DMS 273 (cell line): Measurements from ENCODE around the gene CADPS.
A peak's percentile ranks its signal among the peaks of the same experiment; 100 is the strongest.

Experiments
- DNase-seq: peaks from one replicate; lab custom pipeline; 2025; ENCODE audit not compliant: unreplicated experiment; lab: John Stamatoyannopoulos, UW

Gene CADPS

DNA sequence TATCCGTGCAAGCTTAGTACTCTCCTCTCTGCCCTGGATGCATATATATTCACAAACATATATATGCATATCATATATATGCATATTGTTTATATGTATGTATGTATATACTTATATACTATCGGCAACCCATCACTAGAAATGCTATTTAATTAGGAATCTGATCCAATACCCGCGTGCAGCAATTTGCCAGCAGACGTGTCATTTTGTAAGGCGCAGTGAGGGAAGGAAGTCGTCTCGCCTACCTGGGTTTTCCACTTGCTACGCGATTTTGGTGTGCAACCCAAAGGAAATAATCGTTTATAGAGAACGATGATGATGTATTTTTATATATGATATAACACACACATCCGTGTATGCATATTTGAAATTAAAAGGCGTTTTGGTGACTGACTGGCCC, 496.3 kb downstream of the CADPS start:
- DNase-seq = peak; percentile 41

- peak; percentile 66 for DNase-seq
Observed at GRCh38 chr3:62378311-62378789, 496.9 kb downstream of the CADPS start.

DNA sequence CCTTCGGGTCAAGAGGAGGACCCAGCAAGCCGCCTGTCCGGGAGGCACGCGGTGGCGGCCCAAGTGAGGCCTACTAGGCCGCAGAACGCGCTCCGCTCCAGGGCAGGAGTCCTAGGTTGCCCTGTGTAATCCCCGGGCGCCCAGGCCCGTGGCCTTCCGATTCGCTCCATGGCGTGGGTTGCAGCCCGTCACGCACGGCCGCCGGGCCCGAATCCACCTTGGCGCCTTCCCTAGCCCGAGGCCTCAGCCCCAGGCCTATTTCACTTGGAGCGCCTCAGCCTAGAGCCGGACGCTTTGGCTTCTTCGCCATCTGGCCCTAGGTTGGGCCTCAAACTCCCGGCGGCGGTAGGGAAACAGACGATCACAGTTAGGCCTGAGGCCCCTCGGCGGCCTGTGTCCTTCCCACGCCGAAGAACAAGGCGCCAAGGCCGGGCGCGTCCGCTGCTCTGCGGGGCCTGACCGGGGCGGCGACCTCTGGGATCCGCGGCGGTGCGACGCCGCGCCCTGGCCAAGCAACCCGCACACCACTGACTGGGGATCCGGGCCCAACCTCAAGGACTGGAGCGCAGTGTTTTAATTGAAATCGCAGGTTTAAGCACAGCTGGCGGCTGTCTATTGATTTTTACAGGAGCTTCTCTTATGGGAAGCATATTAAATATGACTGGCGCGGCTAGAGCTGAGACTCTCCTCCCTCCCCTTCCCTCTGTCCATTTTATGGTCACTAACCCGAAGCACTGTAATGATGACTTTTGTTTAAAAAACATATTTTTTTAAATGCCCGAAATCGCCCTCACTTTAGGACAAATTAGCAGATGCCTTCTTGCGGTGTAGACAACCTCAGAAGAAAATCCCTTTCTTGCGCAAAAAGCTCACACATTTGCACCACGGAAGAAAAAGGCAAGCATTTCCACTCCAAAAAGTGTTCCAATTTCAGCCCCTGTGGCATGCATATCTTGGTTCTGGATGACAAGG, 498.0 kb downstream of the CADPS start:
- DNase-seq = no peak

DNA sequence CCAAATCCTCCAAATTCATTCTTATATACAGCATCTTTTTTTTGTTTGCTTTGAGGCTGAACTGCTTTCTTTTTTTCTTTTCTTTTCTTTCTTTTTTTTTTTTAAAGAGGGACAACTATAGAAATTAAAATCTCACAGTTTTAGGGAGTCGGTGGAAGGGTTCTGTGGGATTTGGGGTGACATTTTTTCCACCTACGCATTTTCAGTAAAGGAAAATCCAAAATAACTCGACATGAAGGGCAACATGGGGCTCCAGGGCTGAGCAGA, 498.8 kb downstream of the CADPS start:
- no peak for DNase-seq

DNA sequence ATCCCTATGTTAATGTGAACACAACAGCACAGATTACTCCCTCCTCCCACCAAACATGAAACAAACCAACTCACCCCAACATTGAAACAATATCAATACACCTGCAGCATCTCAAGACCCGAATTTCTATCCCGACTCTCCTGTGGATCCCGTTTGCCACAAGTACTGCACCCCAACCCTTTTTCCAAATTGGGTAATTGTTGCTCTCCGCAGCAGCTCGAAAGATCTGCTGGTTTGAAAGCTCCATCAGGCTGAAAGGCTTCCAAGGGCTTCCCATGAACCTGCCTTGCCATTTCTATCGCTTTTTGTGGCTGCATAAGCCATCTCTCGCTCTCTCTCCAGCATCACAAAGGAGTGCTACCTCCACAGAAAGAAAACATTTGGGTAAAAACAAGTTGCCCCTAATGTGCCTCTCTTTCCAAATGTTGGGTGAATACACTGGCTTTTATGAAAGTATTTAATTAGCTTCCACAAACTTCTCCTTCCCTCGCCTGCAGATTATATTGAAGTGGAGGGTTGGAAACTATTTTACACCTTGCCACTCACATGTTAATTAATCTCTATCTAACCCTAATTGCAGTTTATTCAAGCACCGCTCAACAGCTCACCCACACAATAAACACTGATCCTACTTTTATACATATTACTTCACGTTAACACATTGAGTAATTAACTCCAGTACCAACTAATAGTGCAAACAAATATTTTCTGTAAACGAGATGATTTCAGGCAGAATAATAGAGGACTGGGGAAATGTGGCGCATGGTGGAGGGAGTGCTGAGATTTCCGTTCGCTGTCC, 499.4 kb downstream of the CADPS start:
- no peak for DNase-seq

- DNase-seq = no peak
Observed at GRCh38 chr3:62374341-62375218, 500.6 kb downstream of the CADPS start.

DNA sequence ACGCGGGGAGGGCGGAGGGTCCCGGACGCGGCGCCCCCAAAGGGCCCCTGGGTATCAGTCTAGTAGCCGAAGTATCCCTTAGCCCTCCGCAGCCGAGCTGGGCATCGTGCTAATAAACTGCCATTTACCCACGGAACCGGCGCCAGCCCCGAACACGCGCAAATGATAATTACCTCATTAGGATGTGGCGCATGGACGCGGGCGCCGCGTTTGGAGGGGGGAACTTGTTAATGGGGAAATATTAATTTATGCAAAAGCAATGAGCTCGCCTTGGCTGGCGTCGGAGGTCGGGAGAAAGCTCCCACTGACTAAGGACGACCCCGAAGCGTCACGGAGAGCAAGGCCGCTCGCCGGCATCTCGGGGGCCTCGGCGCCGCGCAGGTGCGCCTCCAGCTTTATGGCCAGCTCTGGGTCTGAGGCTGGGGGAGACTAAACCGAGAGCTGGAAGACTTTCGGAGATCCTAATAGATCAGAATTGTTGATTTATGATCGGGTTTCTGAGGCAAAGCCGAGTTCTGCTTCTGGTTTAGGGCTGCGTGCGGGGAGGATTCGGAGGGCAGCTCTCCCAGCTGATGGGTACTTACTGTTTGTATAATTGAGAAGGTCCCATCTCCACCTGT, 501.4 kb downstream of the CADPS start:
- DNase-seq = no peak

DNA sequence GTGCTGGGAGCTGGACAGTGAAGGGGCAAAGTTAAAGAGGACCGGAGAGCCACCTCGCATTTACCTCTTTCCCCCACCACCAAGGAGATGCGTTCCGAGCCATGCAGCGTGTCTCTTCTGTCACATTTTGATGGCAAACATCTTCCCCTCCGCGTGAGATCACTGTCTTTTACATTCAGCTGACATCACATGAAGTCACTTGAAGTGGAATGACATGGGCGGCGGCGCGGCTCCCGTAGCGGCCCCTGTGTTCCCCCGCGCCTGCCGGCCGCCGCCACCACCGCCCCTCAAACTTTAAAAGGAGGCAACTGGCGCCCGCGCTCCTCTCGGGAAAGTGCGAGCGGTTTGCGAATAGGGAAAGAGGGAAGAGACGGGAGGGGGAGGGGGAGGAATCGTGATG, 502.0 kb downstream of the CADPS start, which contains the start of gene FEZF2:
Gene FEZF2, minus strand, starts transcription at position 336 of the 400 bp plus-strand sequence. CDS start 682 bp downstream, outside the sequence.
- peak; percentile 55 for DNase-seq

GRCh38 chr3:62372621-62373041, 502.6 kb downstream of the CADPS start:
- peak; percentile 59 for DNase-seq

GRCh38 chr3:62371720-62372591, 503.3 kb downstream of the CADPS start:
- no peak for DNase-seq

DNA sequence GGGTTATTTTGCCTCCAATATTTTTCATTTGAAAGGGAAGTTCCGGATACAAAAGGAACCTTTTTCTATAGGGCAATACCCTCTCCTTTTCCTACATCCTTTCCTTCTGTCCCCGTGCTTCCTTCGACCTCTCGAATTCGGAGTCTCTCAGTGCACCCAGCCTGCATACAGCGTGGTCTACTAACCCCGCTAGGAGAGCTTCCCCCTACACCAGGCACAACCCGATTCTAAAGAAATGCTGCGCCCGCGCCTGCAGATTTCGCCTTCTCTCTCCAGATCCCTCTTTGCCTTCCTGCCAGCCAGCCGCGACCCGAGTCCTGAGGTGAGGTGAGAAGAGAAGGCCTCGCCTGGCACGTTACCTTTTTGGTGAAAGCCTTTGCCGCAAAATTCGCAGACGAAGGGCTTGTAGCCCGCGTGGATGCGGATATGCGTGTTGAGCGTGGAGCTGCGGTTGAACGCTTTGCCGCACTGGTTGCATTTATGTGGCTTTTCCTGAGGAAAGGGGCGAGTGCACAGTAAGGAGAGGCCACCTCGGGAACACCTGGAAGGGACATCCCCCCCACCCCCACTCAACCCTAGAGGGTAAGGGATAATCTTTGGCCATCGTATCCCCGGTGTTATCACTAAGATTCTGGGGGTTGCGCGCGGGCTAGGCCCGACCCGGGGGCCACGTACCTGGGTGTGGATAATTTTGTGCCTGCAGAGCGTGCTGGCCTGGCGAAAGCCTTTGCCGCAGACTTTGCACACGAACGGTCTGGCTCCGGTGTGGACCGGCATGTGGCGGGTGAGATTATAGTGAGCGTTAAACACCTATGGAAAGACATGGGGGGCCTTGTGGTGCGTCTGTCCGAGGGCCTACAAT, 504.1 kb downstream of the CADPS start:
- DNase-seq = no peak

DNA sequence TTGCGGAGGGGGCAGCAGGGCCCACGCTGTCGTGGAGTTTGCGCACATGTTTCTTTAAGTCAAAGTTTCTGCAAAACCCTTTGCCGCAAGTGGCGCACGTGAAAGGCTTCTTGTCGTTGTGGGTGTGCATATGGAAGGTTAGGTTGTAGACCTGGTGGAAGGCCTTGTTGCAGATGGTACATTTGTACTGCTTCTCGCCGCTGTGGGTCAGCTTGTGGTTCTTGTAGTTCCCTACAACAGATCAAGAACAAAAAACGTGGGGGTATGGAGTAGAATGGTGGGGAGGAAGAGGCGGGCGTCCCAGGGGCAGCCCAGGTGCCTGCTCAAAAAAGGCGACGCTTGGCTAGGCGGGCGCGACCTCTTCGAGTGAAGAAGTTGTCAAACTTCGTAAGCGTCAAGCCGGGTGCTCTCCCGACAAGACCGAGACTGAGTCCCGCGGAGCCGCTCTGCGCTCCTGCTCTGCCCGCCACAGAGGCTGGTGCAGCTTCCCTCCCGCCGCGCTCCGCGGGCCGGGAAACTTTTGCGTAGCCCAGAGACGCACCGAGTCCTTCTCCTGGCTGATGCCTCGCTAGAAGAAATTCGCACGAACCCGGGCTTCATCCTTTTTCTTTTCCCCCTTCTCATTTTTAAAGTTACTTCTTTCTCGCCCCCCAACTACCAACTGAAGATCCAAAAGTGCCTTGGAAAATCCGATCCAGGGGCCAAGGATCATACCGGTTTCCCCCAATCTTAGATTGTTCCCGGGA, 504.9 kb downstream of the CADPS start:
- DNase-seq = no peak

- no peak for DNase-seq
Observed at GRCh38 chr3:62369476-62369743, 505.8 kb downstream of the CADPS start.

DNA sequence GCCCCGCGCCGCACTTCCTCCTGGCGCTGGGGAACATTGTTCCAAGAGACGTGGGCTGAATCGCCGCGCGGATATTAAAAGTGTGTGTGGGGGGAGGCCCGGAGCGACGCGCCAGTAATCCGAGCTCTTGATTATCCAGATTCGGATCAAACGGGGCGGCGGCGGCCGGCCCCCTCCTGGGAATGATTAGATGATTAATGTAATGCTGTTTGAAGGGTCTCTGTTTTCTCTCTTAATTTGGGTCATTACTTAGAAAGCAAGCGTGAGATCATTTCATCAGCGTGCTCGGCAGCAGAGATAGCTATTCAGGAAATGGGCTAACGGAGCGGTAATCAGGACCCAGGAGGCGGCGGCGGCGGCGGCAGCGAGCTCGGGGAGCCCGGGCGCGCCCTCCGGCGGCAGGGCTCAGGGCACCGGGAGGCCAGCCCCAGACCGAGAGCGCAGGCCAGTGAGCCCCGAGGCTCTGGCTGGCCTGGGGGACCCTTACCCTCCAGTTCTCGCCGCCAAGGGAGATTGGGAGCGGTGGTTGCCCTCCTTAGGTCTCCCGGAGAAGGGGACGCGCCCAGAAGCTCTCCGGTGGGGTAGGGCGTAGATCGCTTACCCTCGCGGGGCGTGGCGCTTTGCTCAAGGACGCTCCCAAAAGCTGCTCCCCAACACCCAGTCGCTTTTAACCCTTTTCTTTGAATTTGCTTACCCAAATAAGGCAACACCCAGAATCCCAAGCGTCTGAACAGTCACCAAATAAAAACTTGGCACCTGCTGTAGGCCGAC, 506.3 kb downstream of the CADPS start:
- no peak for DNase-seq

DNA sequence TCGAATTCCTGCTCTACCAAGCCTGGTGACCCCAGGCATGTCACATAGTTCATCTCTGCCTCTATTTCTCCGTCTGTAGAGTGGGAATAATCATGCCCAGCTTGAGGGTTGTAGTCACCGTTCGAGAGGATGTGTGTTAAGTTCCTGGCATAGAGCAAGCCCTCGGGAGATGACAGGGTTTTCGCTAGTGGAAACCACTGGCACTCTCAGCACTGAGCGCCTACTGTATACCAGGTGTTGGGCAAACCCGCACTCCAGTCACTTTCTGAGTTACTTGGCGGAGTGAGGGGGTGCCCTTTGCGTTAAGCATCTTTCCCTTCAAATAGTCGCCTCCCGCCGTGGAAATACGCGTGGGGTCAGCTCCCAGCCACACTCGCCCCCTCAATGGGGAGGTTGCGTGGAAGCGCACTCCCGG, 506.9 kb downstream of the CADPS start:
- DNase-seq = no peak

DNA sequence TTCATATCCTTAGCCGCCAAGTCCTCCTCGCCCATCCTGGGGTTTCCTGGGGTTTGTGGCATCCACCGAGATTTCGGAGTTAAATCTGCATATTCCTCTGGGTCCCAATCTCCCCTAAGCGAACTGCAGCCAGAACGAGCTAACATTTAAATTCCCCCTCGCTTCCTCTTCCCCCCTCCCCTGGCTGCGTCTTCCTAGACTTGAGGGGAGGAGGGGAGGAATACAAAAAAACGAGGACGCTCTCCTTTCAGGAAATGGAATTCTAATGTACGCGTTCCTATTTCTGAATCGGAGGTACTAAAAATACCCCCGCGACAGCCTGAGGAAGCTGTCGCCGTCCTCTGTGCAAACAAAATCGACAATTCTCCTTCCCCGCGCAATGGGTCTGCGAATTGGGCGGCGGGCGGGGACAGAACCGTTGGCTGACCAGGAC, 507.4 kb downstream of the CADPS start:
- DNase-seq = no peak

GRCh38 chr3:62366126-62366484, 509.1 kb downstream of the CADPS start:
- DNase-seq = no peak
